ENCODE results near the gene SPTB. TPM values are rescaled to one million over a fixed set of nuclear protein-coding genes. Genes with fewer than 3 reads are reported as not detected.
A peak's percentile ranks its signal among the peaks of the same experiment; 100 is the strongest.

Gene SPTB
- total RNA-seq, 1 donor from 2014 or later, result 3.0 TPM

GRCh38 chr14:64705381-64706118, 174.2 kb downstream of the SPTB start:
- no peak for TF ChIP-seq CTCF (IDR thresholded peaks at IDR 0.05)
- H3K9me3 ChIP-seq, result no peaks in the 10 kb centered on the region
- no peak for DNase-seq
- peaks cover 49% of the 10 kb centered on the region for H3K4me1 ChIP-seq
- peak overlapping the region; percentile 70 for H3K4me3 ChIP-seq
- ATAC-seq, result peak; percentile 8
- H3K27me3 ChIP-seq, result no peaks in the 10 kb centered on the region
- intact Hi-C loops (cut with DNase I), result no loop called here
- no peaks in the 10 kb centered on the region for H3K36me3 ChIP-seq
- H3K27ac ChIP-seq, result peak overlapping the region; percentile 73

GRCh38 chr14:64704743-64705380, 174.8 kb downstream of the SPTB start:
- intact Hi-C loops (cut with DNase I), result no loop called here
- H3K4me1 ChIP-seq, result peaks cover 42% of the 10 kb centered on the region
- H3K4me3 ChIP-seq, result peak overlapping the region; percentile 70
- H3K9me3 ChIP-seq, result no peaks in the 10 kb centered on the region
- peak overlapping the region; percentile 73 for H3K27ac ChIP-seq
- DNase-seq (peak; percentile 77), ATAC-seq (peak; percentile 27)
- TF ChIP-seq CTCF (IDR thresholded peaks at IDR 0.05), result no peak
- no peaks in the 10 kb centered on the region for H3K27me3 ChIP-seq
- H3K36me3 ChIP-seq, result no peaks in the 10 kb centered on the region

GRCh38 chr14:64704143-64704742, 175.5 kb downstream of the SPTB start, which contains the start of gene PLEKHG3:
TSS of gene PLEKHG3 (plus strand) at chr14:64704424. CDS start at chr14:64727632, 23,208 bp downstream.
- H3K27me3 ChIP-seq, result no peaks in the 10 kb centered on the region
- DNase-seq (peak; percentile 89), ATAC-seq (peak; percentile 74)
- H3K4me3 ChIP-seq, result peak within 1 kb of the TSS; percentile 70
- H3K9me3 ChIP-seq, result no peaks in the 10 kb centered on the region
- no peak for TF ChIP-seq CTCF (IDR thresholded peaks at IDR 0.05)
- H3K4me1 ChIP-seq, result peaks cover 38% of the 10 kb centered on the region
- intact Hi-C loops (cut with DNase I), result no loop called here
- no peaks in the 10 kb centered on the region for H3K36me3 ChIP-seq
- peak within 1 kb of the TSS; percentile 73 for H3K27ac ChIP-seq

GRCh38 chr14:64703395-64704142, 176.1 kb downstream of the SPTB start:
- Histone ChIP-seq H3K4me3 (peak overlapping the region; percentile 70), H3K27me3 (no peaks in the 10 kb centered on the region), H3K9me3 (no peaks in the 10 kb centered on the region), H3K36me3 (no peaks in the 10 kb centered on the region), H3K4me1 (peaks cover 35% of the 10 kb centered on the region), H3K27ac (peak overlapping the region; percentile 73)
- DNase-seq (no peak), ATAC-seq (peak; percentile 1)
- TF ChIP-seq CTCF (IDR thresholded peaks at IDR 0.05), result no peak
- intact Hi-C loops (cut with DNase I), result no loop called here
